ENCODE results near the gene FAM185A.

- TF ChIP-seq, protein P1, sequence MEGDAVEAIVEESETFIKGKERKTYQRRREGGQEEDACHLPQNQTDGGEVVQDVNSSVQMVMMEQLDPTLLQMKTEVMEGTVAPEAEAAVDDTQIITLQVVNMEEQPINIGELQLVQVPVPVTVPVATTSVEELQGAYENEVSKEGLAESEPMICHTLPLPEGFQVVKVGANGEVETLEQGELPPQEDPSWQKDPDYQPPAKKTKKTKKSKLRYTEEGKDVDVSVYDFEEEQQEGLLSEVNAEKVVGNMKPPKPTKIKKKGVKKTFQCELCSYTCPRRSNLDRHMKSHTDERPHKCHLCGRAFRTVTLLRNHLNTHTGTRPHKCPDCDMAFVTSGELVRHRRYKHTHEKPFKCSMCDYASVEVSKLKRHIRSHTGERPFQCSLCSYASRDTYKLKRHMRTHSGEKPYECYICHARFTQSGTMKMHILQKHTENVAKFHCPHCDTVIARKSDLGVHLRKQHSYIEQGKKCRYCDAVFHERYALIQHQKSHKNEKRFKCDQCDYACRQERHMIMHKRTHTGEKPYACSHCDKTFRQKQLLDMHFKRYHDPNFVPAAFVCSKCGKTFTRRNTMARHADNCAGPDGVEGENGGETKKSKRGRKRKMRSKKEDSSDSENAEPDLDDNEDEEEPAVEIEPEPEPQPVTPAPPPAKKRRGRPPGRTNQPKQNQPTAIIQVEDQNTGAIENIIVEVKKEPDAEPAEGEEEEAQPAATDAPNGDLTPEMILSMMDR (IDR thresholded peaks at IDR 0.05), result no peak
- no peak for TF ChIP-seq POLR2A (IDR thresholded peaks at IDR 0.05)
- no peak for TF ChIP-seq POLR2AphosphoS5 (IDR thresholded peaks at IDR 0.05)
Observed at GRCh38 chr7:102819151-102819550, 70.4 kb downstream of the FAM185A start.
